ENCODE measurements around the gene MYO9A. TPM values are rescaled to one million over a fixed set of nuclear protein-coding genes. Genes with fewer than 3 reads are reported as not detected.

Gene MYO9A
- polyA plus RNA-seq, 3 donors = 2.2 to 7.9 (median 5.7) TPM

GRCh38 chr15:71786673-71787072 is 331.3 kb downstream of the MYO9A start:
- 78 to 83% (median 80%) methylated on average over 7 of the region's 7 CpGs for WGBS, 3 donors

GRCh38 chr15:71785996-71786395 is 332.0 kb downstream of the MYO9A start:
- 71 to 90% (median 88%) methylated on average over 2 of the region's 2 CpGs for WGBS, 3 donors

More at GRCh38 chr15:71786673-71787072, 331.3 kb downstream of the MYO9A start:
- H3K27ac ChIP-seq (ENCODE audit: low read depth, low read length) = no peak overlapping the region

DNA sequence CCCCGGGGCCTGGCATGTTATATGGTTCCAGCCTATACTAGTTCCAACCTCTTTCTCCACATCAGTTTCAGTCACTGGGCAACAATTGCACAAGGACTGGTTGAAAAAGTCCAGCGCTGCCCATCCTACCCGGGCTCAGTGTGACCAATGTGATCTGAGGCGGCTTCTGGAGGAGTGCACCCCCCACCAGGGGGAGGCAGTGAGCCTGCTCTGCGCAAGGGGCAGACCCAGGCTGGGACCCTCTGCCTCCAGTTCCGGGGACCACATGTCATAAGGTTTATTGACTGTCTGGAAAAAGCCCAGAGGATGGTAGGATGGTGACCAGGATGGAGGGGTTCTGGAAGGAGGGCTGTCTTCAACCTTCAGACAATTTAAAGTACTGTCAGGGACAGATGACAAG is 333.2 kb downstream of the MYO9A start:
- no peak overlapping the region for H3K27ac ChIP-seq (ENCODE audit: low read depth, low read length)
- WGBS, 3 donors = 66 to 76% (median 70%) methylated on average over 6 of the region's 6 CpGs

More at GRCh38 chr15:71785996-71786395, 332.0 kb downstream of the MYO9A start:
- H3K27ac ChIP-seq (ENCODE audit: low read depth, low read length) = no peak overlapping the region

DNA sequence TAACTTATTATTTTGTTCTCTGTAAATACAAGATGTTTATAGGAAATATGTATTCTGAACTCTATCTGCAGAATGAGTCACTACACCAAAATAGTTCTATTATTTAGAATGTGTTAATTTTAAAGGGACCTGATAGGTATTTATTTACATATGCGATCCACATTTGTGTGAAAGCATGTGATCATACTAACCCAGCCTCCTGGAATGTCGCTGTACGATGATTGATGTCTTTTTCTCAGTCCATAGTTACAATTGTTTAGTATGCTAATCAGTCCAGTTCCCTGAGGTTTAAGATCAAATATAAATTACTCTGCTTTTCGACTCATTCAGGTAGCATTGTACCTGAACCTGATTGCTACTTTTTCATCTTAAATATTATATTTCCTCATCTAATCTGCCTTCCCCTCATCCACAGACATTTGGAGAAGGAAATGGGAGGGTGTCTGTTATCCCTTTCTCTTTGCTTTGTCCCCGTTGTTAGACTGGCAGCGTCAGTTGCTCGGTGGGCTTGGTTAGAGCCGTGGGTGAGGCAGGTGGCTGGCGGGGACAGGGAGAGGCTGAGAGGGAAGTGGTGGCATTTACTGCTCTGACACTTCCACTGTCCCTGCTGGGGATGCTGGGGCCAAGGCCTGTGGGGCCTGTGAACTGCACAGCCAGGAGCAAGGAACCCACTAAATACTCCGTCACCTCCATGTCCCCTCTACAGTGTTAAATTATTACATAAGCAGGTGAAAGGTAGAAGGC is 335.4 kb downstream of the MYO9A start:
- H3K27ac ChIP-seq (ENCODE audit: low read depth, low read length) = no peak overlapping the region
- 48 to 79% (median 68%) methylated on average over 10 of the region's 10 CpGs for WGBS, 3 donors

DNA sequence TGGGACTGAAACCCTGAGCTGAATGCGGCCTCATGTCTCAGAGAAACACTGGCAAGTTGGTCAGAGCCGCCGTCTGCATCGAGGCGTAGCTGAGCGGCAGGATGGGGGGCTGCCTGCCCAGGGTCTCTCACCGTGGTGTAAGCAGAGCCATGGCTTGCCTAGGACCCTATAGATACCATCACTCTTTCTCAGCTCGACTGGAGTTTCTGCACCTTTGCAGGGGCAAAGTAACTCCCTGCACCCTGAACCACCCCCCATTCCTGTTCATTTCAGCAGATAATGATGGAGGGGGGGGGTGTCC is 336.0 kb downstream of the MYO9A start:
- 66 to 93% (median 88%) methylated on average over 8 of the region's 8 CpGs for WGBS, 3 donors
- no peak overlapping the region for H3K27ac ChIP-seq (ENCODE audit: low read depth, low read length)

- H3K27ac ChIP-seq (ENCODE audit: low read depth, low read length) = no peak overlapping the region
- WGBS, 3 donors = 59 to 87% (median 85%) methylated on average over 9 of the region's 9 CpGs
Observed at GRCh38 chr15:71781179-71781964, 336.6 kb downstream of the MYO9A start.

GRCh38 chr15:71780115-71780976 is 337.6 kb downstream of the MYO9A start:
- no peak overlapping the region for H3K27ac ChIP-seq (ENCODE audit: low read depth, low read length)
- WGBS, 3 donors = 15 to 17% (median 16%) methylated on average over 13 of the region's 13 CpGs

- no peak overlapping the region for H3K27ac ChIP-seq (ENCODE audit: low read depth, low read length)
Observed at GRCh38 chr15:71779073-71779797, 338.7 kb downstream of the MYO9A start.

DNA sequence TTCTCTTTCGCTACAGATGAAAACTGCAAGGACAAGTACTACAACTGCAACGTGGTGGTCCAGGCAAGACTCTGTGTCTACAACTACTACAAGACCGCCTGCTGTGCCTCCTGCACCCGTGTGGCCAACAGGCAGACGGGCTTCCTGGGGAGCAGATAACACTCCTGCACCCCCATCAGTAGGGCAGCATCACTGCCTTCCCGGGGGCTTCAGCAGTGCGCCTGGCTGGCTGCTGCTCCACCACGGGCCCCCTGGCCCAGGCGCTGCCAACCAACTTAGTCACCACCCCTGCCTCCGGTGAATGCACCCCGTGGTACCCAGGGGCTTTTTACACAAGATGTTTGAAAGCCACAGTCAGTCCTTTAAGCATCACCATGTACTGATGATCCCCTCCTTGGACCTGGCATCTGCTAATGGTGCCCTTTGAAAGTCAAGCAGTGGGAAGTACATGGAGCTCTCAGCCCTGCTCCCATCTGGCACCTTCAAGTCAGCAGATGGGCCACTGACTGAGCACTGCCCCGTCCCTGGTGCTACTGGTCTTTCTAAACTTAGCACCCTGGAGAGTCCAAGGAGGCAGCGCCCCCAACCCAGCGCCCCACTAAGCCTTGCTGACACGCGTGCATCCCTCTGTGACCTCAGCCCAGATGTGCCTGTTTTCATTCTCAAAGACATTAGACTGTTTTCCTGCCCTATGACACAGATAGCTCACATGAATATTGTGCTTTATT is 340.6 kb downstream of the MYO9A start:
- WGBS, 3 donors = 81 to 88% (median 81%) methylated on average over 16 of the region's 16 CpGs
- H3K27ac ChIP-seq (ENCODE audit: low read depth, low read length) = no peak overlapping the region

More at GRCh38 chr15:71779073-71779797, 338.7 kb downstream of the MYO9A start:
- 83 to 93% (median 91%) methylated on average over 6 of the region's 6 CpGs for WGBS, 3 donors

- H3K27ac ChIP-seq (ENCODE audit: low read depth, low read length) = no peak overlapping the region
- 67 to 79% (median 78%) methylated on average over 3 of the region's 3 CpGs for WGBS, 3 donors
Observed at GRCh38 chr15:71776304-71776703, 341.6 kb downstream of the MYO9A start.

DNA sequence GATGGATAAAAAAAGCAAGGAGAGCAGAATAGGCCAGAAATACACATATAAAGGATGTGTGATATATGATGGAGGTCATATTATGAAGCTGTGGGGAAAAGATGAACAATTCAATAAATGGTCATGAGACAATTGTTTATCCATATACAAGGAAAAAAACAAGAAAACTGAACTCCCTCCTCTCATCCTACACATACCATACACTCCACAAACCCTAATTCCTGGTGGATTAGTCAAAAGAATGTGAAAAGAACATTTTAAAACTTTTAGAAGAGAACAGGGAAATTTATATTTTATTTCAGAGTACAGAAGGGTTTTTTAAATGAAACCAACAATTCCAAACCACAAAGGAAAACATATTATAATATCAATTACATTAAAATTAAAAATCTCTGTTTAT is 342.1 kb downstream of the MYO9A start:
- H3K27ac ChIP-seq (ENCODE audit: low read depth, low read length) = no peak overlapping the region

DNA sequence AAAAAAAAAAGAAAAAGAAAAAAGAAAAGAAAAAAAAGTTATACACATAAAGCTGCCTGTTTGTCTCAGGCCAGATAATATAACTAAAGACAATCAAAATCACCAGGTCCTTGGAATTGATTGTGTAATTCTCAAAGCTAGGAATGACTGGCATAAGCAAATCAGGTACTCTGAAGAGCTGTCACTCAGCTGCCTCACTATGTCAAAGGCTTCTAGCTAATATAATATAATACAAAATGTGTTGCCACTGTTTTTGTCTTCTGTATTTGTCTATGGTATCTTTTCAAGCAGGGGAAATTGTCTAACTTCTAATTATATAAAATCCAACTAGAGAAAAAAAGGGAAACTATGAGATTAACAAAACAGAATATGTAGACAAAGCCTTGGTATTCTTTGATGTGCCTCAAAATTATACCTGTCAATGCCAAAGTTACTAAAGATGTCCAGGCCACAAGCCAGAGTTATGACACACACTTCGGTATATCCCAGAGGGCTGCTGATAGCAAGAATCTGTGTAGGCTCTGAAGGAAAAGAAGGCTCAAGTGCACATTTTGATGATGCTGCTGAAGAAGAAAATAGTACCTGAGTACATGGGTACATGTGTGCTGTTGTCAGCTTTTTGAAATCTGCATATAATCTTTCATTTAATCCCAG is 344.6 kb downstream of the MYO9A start:
- 82 to 96% (median 90%) methylated on average over 1 of the region's 1 CpG for WGBS, 3 donors
- no peak overlapping the region for H3K27ac ChIP-seq (ENCODE audit: low read depth, low read length)

Other genes with a start within 250 kb of the MYO9A start
- 1 to 10 TPM in 2 of 3 donors, under 1 TPM in 1; 0.97 to 1.0 (median 1.0) TPM for gene SENP8, start 253 bp upstream of the MYO9A start, polyA plus RNA-seq
- gene GRAMD2A, start 79.6 kb upstream of the MYO9A start, polyA plus RNA-seq = under 1 TPM in 2 of 3 donors, not detected in 1; 0.09 to 0.10 TPM
- gene PKM, start 113.0 kb upstream of the MYO9A start, polyA plus RNA-seq = 100 to 1,000 TPM; 126 to 249 (median 242) TPM
- 10 to 100 TPM; 38.7 to 63.7 (median 43.4) TPM for gene PARP6, start 154.4 kb upstream of the MYO9A start, polyA plus RNA-seq
- 1 to 10 TPM; 1.9 to 2.8 (median 2.5) TPM for gene CELF6, start 202.0 kb upstream of the MYO9A start, polyA plus RNA-seq